ENCODE data around the gene EBLN2. TPM values are rescaled to one million over a fixed set of nuclear protein-coding genes. Genes with fewer than 3 reads are reported as not detected.

The EBLN2 gene
- polyA plus RNA-seq, 1 of the 3 experiments (the other 2 are of a cell fraction) = 1.4 TPM

DNA sequence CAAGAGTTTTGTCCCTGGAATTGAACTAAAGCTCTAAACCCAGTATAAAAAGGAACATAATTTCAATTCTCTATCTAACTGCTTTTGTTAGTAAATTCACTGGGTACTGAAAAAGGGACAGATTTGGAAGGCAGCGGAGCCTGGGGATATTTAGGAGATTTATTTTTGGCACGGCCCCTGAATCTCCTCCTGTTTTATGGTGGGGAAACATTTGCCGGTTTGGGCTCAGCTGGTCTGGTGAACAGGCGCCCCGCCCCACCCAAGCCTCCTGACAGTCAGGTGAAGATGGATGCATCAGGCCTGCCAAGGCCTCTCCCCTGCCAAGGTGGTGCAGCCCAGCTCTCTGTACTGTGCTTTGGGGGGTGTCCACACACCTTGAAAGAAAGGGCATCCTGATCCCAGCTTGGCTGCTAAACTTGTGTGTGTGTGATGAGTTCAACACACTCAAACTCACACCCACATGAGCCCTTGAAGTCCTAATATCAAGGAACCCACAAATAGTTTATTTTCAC lies 46.3 kb downstream of the EBLN2 start:
- Histone ChIP-seq H3K9ac (no peak overlapping the region), H3K9me3 (no peaks in the 10 kb centered on the region), H3K4me3 (ENCODE audit: low read depth in 2 of 2, low read length in 1 of 2) (no peak overlapping the region), H2AFZ (ENCODE audit: low read depth) (no peak overlapping the region), H3K9me2 (no peaks in the 10 kb centered on the region), H3K4me2 (no peak overlapping the region), H3K79me2 (ENCODE audit: insufficient read depth) (no peaks in the 10 kb centered on the region), H4K20me1 (ENCODE audit: insufficient read depth) (no peaks in the 10 kb centered on the region), H3K4me1 (ENCODE audit: control insufficient read depth in 1 of 2, insufficient read depth in 2 of 2, low read depth in 1 of 2, low read length in 1 of 2) (no peaks in the 10 kb centered on the region; a peak in 1 of 4 replicates), H3F3A (replicated peaks; ENCODE audit: insufficient read depth) (no peaks in the 10 kb centered on the region), H3K27me3 (ENCODE audit: insufficient read depth) (no peaks in the 10 kb centered on the region), H3K36me3 (replicated peaks in 1 of 2; ENCODE audit: control insufficient read depth in 1 of 2, insufficient read depth in 2 of 2, low read length in 1 of 2) (no peaks in the 10 kb centered on the region), H3K27ac (ENCODE audit: low read depth in 2 of 2, low read length in 1 of 2) (no peak overlapping the region)
- WGBS (ENCODE audit: low lambda C conversion rate) = 83% methylated on average over 5 of the region's 5 CpGs
- ChIA-PET POLR2A (no interaction called here), CTCF (interaction anchor here (1.3 to 3.2 kb wide), 2 partner anchors 14 to 395 kb away, joined by 3 to 15 read pairs; no protein-coding TSS in a partner anchor)
- TF ChIP-seq, protein P1, sequence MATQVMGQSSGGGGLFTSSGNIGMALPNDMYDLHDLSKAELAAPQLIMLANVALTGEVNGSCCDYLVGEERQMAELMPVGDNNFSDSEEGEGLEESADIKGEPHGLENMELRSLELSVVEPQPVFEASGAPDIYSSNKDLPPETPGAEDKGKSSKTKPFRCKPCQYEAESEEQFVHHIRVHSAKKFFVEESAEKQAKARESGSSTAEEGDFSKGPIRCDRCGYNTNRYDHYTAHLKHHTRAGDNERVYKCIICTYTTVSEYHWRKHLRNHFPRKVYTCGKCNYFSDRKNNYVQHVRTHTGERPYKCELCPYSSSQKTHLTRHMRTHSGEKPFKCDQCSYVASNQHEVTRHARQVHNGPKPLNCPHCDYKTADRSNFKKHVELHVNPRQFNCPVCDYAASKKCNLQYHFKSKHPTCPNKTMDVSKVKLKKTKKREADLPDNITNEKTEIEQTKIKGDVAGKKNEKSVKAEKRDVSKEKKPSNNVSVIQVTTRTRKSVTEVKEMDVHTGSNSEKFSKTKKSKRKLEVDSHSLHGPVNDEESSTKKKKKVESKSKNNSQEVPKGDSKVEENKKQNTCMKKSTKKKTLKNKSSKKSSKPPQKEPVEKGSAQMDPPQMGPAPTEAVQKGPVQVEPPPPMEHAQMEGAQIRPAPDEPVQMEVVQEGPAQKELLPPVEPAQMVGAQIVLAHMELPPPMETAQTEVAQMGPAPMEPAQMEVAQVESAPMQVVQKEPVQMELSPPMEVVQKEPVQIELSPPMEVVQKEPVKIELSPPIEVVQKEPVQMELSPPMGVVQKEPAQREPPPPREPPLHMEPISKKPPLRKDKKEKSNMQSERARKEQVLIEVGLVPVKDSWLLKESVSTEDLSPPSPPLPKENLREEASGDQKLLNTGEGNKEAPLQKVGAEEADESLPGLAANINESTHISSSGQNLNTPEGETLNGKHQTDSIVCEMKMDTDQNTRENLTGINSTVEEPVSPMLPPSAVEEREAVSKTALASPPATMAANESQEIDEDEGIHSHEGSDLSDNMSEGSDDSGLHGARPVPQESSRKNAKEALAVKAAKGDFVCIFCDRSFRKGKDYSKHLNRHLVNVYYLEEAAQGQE (IDR thresholded peaks at IDR 0.05; ENCODE audit: low read depth, low read length) = no peak
- TF ChIP-seq RAD21 (IDR thresholded peaks at IDR 0.05; ENCODE audit: low read length) (no peak), EP300 (IDR thresholded peaks at IDR 0.05; ENCODE audit: borderline replicate concordance in 1 of 2, low read depth in 1 of 2, low read length in 1 of 2) (no peak), GATA2 (CRISPR knock-in tag; IDR thresholded peaks at IDR 0.05) (no peak), TAF1 (IDR thresholded peaks at IDR 0.05; ENCODE audit: borderline replicate concordance, low read depth, low read length) (no peak), EZH2phosphoT487 (IDR thresholded peaks at IDR 0.05; ENCODE audit: borderline replicate concordance, low read depth) (no peak), RCOR1 (IDR thresholded peaks at IDR 0.05; ENCODE audit: low read length) (no peak), JUND (IDR thresholded peaks at IDR 0.05) (no peak)
- TF ChIP-seq, protein P2, sequence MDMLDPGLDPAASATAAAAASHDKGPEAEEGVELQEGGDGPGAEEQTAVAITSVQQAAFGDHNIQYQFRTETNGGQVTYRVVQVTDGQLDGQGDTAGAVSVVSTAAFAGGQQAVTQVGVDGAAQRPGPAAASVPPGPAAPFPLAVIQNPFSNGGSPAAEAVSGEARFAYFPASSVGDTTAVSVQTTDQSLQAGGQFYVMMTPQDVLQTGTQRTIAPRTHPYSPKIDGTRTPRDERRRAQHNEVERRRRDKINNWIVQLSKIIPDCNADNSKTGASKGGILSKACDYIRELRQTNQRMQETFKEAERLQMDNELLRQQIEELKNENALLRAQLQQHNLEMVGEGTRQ (IDR thresholded peaks at IDR 0.05; ENCODE audit: borderline replicate concordance, low read depth, low read length) = no peak
- TF ChIP-seq, protein P3, sequence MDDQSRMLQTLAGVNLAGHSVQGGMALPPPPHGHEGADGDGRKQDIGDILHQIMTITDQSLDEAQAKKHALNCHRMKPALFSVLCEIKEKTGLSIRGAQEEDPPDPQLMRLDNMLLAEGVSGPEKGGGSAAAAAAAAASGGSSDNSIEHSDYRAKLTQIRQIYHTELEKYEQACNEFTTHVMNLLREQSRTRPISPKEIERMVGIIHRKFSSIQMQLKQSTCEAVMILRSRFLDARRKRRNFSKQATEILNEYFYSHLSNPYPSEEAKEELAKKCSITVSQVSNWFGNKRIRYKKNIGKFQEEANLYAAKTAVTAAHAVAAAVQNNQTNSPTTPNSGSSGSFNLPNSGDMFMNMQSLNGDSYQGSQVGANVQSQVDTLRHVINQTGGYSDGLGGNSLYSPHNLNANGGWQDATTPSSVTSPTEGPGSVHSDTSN (IDR thresholded peaks at IDR 0.05) = no peak
- TF ChIP-seq, protein P4, sequence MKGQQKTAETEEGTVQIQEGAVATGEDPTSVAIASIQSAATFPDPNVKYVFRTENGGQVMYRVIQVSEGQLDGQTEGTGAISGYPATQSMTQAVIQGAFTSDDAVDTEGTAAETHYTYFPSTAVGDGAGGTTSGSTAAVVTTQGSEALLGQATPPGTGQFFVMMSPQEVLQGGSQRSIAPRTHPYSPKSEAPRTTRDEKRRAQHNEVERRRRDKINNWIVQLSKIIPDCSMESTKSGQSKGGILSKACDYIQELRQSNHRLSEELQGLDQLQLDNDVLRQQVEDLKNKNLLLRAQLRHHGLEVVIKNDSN (IDR thresholded peaks at IDR 0.05; ENCODE audit: borderline replicate concordance, low read depth) = no peak
- no peak for DNase-seq
